Activated CD4-positive, alpha-beta T cell treated with anti-CD3 and anti-CD28 coated beads, Interleukin-2, amount 50 U/mL, for 16 hours (primary cell): ENCODE results near the gene ZNF91.
"Not testable (repeated sequence)": the region's sequence is repeated elsewhere in the genome, so short reads cannot be mapped to it uniquely, and the experiment has no call there.

Experiments used
- DNase-seq: peaks from one replicate; pipeline ENCODE4 v3.0.0-alpha.2; 2020

The ZNF91 gene

DNA sequence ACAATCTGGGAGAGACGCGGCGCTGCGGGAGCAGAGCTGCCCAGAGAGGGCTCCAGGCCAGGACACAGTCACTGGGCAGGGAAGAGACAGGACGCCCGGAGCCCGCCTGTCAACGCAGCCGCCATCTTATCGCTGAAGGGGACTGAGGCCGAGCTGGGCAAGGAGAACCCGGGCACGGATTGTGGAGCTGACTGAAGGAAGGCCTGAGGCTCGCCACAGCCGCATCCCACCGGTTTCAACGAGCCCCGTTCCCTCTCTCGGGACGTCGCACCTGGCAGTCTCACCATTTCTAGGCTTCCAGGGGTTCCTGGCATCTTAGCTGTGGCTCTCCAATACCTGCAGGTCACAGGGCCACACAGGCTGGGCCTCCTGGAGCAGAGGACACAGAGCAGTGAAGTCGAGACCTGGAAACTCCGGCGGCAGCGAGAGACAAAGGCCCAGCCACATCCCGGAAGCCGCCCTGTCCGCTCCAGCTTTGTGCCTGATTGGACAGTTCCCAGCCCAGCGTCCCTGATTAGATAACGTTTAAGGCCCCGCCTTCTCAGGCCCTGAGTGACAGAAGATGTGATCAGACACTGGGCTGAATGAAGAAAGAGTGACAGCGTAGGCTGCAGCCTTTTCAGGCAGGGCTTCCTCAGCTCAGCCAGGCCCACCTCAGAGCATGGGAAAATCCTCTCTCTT is at the start of gene ZNF91:
Gene ZNF91, minus strand, starts transcription at position 431 of the 681 bp plus-strand sequence. Its CDS starts 117 bp downstream, at position 314.
- peak; percentile 95 for DNase-seq

DNA sequence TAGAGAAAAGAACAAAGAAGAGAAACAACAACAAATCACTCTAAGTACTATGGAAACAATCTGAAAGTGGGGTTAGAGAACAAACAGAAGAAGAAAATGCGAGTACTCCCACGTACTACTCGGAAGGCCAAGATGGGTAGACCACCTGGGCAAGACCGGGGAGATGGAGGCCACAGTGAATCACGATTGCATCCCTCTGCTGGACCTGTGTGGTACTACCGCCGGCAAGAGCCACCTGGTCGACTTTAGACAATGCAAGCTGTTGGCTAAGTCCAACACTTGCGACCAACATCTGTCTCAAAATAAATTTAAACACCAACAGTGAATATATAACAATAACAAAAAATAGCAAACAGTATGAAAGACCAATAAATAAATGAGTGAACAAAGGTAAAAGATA is 45.5 kb upstream of the ZNF91 start:
- DNase-seq = peak; percentile 10

DNA sequence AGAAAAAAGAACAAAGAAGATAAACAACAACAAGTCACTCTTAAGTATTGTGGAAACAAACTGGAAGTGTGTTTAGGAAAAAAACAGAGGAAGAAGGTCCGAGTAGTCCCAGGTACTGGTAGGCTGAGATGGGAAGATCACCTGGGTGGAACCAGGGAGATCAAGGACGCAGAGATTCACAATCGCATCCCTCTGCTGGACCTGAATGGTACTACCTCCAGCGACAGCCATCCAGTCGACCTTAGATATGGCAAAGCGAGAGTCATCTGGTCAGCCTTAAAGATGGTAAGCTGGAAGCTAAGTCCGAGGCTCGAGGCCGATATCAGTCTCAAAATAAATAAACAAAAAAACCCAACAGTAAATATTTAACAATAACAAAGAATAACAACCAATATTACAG is 44.9 kb upstream of the ZNF91 start:
- no peak for DNase-seq

DNA sequence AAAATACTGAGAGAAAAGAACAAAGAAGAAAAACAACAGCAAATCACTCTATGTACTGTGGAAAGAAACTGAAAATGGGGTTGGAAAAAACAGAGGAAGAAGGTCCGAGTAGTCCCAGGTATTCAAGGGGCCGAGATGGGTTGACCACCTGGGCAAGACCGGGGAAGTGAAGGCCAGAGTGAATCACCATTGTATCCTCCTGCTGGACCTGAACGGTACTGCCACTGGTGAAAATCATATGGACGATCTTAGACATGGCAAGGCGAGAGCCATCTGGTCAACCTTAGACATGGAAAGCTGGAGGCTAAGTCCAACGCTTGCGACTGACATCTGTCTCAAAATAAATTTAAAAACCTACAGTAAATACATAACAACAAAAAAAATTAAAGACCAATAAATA is 44.4 kb upstream of the ZNF91 start:
- DNase-seq = no peak

GRCh38 chr19:23437901-23438300 is 42.6 kb upstream of the ZNF91 start:
- no peak for DNase-seq

DNA sequence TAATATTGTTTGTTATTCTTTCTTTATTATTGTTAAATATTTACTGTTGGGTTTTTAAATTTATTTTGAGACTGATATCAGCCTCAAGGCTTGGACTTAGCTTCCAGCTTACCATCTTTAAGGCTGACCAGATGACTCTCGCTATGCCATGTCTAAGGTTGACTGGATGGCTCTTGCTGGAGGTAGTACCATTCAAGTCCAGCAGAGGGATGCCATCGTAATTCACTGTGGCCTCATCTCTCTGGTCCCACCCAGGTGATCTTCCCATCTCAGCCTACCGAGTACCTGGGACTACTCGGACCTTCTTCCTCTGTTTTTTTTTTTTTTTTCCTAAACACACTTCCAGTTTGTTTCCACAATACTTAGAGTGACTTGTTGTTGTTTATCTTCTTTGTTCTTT is 41.7 kb upstream of the ZNF91 start:
- DNase-seq = no peak

DNA sequence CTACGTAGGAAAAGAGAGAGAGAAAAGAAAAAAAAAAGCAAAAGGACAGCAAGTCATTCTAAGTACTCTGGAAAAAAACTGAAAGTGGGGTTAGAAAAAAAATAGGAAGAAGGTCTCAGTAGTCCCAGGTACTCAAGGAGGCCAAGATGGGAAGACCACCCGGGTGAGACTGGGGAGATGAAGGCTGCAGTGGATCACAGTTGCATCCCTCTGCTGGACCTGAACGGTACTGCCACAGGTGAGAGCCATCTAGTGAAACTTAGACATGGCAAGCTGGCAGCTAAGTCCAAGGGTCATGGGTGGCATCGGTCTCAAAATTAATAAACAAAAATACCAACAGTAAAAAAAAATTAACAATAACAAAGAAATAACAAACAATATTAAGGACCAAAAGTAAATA is 41.0 kb upstream of the ZNF91 start:
- no peak for DNase-seq

- DNase-seq = no peak
Measured at GRCh38 chr19:23420824-23421223, 25.6 kb upstream of the ZNF91 start.

DNA sequence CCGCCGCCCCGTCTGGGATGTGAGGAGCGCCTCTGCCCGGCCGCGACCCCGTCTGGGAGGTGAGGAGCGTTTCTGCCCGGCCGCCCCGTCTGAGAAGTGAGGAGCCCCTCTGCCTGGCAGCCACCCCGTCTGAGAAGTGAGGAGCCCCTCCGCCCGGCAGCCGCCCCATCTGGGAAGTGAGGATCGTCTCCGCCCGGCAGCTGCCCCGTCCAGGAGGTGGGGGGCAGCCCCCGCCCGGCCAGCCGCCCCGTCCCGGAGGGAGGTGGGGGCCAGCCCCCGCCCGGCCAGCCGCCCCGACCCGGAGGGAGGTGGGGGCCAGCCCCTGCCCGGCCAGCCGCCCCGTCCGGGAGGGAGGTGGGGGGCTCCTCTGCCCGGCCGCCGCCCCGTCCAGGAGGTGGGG is 24.0 kb upstream of the ZNF91 start:
- not testable (repeated sequence) for DNase-seq

DNA sequence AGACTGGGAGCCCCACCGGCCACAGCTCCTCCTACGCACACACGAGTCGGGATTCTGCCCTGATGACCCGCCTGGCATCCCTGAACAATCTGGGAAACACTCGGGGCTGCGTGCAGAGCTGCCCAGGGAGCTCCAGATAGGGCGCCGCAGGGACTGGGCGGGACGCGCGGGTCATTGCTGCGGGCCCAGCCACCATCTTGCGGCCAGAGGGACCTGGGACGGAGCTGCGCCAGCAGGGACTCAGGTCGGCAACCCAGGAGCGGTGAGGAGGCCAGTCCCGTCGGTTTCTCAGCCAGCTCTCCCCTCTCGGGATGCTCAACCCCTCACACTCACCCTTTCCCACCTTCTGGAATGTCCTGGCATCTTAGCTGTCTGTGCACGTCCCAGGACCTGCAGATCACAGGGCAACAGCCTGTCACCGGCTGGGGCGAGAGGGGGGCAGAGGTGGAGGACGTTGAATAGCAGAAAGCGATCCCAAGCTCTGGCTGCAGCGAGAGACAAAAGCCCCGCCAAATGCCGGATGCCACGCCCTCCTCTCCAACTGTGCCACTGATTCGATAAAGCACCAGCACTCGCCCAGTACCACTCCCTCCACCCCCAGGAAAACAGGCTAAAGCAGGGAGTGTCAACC is 20.4 kb upstream of the ZNF91 start:
- DNase-seq = no peak

DNA sequence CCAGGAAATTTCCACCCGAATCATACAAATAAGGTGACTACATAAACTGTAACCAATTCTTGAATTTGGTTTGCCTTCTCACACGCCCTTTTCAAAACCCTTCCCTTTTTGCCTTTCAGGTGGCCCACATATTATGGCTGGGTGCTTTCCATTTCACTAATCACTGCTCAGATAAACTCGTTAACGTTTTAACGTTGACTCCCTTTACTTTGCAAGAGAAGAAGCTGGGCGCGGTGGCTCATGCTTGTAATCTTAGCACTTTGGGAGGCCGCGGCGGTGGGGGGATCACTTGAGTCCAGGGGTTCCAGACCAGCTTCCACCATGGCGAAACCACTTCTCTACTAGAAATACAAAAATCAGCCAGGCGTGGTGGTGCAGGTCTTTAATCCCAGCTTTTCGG is 19.8 kb upstream of the ZNF91 start:
- no peak for DNase-seq

DNA sequence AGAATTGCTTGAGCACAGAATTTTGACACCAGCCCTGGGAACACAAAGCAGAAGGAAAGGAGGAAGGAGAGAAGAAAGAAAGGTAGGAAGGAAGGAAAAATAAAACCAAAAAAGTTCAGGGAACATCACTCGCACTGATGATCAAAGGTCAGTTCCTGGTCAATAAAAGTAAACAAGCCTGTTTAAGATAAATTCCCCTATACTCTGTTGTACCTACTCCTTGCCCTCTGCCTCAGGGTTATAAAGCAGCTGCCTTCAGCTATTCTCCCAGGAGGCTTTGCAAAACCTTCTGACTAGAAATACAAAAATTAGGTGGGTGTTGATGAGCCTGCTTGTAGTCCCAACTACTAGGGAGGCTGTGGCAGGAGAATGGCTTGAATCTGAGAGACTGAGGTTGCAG is 14.9 kb upstream of the ZNF91 start:
- no peak for DNase-seq

DNA sequence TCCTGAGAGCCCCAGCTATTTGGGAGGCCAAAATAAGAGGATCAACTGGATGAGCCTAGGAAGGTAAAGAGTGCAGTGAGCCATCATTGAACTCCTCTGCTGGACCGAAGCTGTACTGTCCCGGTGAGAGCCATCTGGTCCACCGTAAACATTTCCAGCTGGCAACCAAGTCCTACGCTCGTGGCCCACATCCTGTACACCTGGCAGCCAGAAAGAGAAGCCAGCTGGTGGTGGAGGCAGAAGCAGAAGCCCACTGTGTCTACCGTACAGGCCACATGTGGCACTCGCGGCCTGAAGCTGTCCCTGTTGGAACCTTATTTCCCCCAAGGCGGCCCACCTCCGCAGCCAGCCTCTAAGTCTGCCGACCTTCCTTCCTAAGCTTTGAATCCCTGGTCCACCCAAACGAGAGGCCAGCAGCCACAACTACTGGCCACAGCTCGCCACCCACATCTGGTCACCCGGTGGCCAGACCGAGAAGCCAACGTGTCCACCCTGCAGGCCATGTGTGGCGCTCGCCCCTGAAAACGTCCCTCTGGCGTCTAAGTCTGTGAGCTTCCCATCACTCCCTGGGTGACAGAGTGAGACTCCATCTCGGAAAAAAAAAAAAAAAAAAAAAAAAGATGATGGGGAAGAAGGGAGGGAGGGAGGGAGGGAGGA is 14.2 kb upstream of the ZNF91 start:
- no peak for DNase-seq

DNA sequence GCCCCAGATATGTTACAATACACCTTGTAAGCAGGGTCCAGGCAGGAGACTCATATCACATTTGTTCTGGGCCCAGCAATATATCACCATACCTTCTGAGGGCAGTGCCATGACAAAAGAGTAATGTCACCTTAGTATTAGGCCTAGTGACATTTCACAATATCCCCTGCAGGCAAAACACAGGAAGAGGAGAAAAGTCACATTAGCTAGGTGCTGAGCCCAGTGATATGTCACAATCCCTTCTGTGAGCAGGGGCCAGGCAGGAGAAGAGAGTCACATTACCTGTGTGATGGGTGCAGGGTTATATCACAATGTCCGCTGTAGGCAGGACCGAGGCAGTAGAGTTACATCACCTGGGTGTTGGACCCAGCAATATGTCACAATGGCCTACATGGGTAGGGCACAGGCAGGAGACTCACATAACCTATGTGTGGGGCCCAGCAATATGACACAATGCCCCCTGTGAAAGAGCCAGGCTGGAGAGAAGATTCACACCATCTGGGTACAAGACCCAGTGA is 12.4 kb upstream of the ZNF91 start:
- DNase-seq = no peak

DNA sequence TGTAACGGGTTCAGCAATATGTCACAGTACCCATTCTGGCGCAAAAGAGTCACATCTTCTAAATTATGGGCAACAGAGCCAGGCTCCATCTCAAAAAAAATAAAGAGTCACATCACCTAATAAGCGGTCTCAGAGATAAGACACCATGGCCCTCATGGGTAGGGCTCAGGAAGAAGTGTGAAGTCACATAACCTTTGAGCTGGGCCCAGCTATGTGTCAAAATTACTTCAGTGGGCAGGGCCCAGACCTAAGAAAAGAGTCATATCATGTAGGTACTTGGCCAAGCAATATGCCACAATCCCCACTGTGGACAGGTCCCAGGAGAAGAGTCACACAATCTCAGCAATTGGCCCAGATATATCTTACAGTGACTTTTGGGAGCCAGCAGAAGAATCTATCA is 11.4 kb upstream of the ZNF91 start:
- DNase-seq = no peak

DNA sequence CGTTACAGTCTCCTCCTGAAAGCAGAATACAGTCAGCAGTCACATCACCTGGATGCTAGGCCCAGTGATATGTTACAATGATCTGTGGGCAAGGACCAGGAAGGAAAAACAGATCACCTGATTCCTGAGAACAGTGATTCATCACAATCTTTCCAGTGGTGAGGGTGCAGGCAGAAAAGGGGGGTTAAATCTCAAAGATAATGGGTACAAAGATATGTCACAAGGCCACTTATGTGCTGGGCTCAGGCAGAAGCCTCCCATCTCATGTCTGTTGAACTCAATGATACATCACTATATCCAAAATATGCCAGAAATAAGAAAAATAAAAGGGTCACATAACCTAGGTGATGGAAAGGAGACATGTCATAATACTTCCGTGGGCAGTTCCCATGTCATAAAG is 10.8 kb upstream of the ZNF91 start:
- DNase-seq = no peak

- DNase-seq = no peak
Measured at GRCh38 chr19:23404676-23405075, 9.4 kb upstream of the ZNF91 start.

GRCh38 chr19:23403581-23404324 is 8.5 kb upstream of the ZNF91 start:
- DNase-seq = no peak

GRCh38 chr19:23403052-23403451 is 7.8 kb upstream of the ZNF91 start:
- DNase-seq = no peak

GRCh38 chr19:23402388-23402787 is 7.1 kb upstream of the ZNF91 start:
- DNase-seq = no peak

DNA sequence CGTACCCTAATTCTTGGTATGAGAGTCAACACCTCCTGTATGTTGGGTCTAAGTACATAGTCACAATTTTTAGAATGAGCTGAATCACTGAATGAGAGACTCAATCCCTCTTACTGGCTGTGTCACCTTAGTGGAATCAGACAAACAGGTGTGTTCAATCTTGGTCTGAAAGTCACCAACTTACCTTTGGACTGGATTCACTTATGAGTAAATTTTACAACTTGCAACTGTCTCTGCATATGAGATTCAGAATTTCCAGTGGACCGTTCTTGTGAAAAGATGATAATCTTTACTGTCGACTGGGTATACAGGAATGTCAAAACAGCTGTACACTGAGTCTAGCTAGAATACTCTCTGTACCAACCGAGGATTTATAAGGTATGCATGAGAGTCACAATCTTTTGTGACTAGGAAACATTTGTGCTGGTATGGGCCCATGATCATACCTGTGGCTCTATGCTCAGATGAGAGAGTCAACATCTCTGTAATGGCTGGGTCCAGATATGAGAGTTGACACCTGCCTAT is 5.9 kb upstream of the ZNF91 start:
- no peak for DNase-seq

DNA sequence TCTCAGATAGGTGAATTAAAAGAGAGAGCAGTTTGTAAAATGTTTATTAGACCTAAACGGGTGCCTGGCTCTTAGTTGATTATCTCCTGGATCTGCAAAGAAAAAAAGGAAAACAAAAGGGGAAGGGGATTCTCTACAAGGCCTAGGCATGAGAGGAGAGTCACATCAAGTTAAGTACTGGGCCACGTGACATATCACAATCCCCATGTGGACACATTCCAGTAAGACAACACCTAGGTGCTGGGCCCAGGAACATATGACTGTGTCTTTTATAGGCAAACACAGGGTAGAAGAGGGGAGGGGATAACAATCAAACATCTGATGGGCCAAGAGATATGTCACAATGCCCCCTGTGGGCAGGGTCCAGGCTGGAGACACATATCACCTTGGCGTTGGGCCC is 4.2 kb upstream of the ZNF91 start:
- no peak for DNase-seq

DNA sequence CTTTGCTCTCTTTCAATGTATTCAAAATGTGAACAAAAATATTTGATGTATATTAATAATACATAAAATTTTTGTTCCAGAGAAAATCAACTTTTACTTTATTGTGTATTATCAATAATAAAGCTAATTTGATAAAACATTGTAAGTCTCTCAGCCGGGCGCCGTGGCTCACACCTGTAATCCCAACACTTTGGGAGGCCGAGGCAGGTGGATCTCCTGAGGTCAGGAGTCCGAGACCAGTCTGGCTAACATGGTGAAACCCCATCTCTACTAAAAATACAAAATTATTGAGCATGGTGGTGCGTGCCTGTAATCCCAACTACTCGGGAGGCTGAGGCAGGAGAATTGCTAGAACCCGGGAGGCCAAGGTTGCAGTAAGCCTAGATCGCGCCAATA is 449 bp upstream of the ZNF91 start:
- not testable (repeated sequence) for DNase-seq
